DOHH2 (cell line): ENCODE results near the gene KLHDC4.

Experiments
- H3F3A ChIP-seq: fragments of 200-600 bp; sonication (generic), shearing (Covaris generic); 2 replicates; pipeline ENCODE4 v1.6.0; 2016; ENCODE audit warnings: antibody characterized with exemption, mild to moderate bottlenecking; ENCODE audit not compliant: control insufficient read depth, insufficient read depth
- H3K27ac ChIP-seq: fragments of 200-600 bp; sonication (generic); 2 replicates; pipeline ENCODE4 v1.5.1; 2014; ENCODE audit warnings: low read depth, mild to moderate bottlenecking, low read length, moderate library complexity
- H3K27me3 ChIP-seq: fragments of 200-600 bp; sonication (generic); 2 replicates; pipeline ENCODE4 v1.6.1; 2014; ENCODE audit warnings: mild to moderate bottlenecking, low read length, mixed read lengths; ENCODE audit not compliant: control insufficient read depth
- H3K36me3 ChIP-seq: fragments of 200-600 bp; sonication (generic); 2 replicates; pipeline ENCODE4 v1.6.1; 2014; ENCODE audit warnings: mild to moderate bottlenecking, low read length, moderate library complexity, mixed read lengths; ENCODE audit not compliant: control insufficient read depth
- H3K4me1 ChIP-seq: fragments of 200-600 bp; sonication (generic); 2 replicates; pipeline ENCODE4 v1.6.1; 2014; ENCODE audit warnings: mild to moderate bottlenecking, low read length, mixed read lengths; ENCODE audit not compliant: control insufficient read depth
- H3K4me2 ChIP-seq: fragments of 200-600 bp; sonication (generic); 2 replicates; pipeline ENCODE4 v1.6.0; 2014; ENCODE audit warnings: mild to moderate bottlenecking, low read length, moderate library complexity
- H3K4me3 ChIP-seq: fragments of 200-600 bp; sonication (generic); 2 replicates; pipeline ENCODE4 v1.5.1; 2014; ENCODE audit warnings: mild to moderate bottlenecking, low read length, mixed read lengths
- H3K79me2 ChIP-seq: fragments of 200-600 bp; sonication (generic); 2 replicates; pipeline ENCODE4 v1.6.1; 2014; ENCODE audit warnings: mild to moderate bottlenecking, low read length, mixed read lengths; ENCODE audit not compliant: control insufficient read depth
- H3K9me2 ChIP-seq: fragments of 200-600 bp; sonication (generic); replicated peaks from 2 replicates; pipeline ENCODE4 v1.6.1; 2014; ENCODE audit warnings: mild to moderate bottlenecking, low read length, mixed read lengths; ENCODE audit not compliant: control insufficient read depth
- H3K9me3 ChIP-seq: fragments of 200-600 bp; sonication (generic); 2 replicates; pipeline ENCODE4 v1.6.1; 2014; ENCODE audit warnings: antibody characterized with exemption, low read length, mixed read lengths; ENCODE audit not compliant: control insufficient read depth, insufficient read depth
- H4K20me1 ChIP-seq: fragments of 200-600 bp; sonication (generic); 2 replicates; pipeline ENCODE4 v1.6.0; 2014; ENCODE audit warnings: low read depth, mild to moderate bottlenecking, antibody characterized with exemption, low read length, moderate library complexity; ENCODE audit not compliant: control insufficient read depth, insufficient read depth
- CTCF ChIP-seq: fragments of 200-600 bp; sonication (generic); IDR thresholded peaks from one replicate; pipeline ENCODE4 v1.5.1; 2014; ENCODE audit warnings: antibody characterized with exemption, mild to moderate bottlenecking, low read depth, low read length; ENCODE audit not compliant: poor library complexity, severe bottlenecking
- EZH2phosphoT487 ChIP-seq: fragments of 200-600 bp; sonication (generic); IDR thresholded peaks from 2 replicates; pipeline ENCODE4 v1.6.1; 2017; ENCODE audit warnings: borderline replicate concordance, mild to moderate bottlenecking, antibody characterized with exemption, low read length, moderate library complexity, mixed read lengths

KLHDC4 gene

GRCh38 chr16:87679593-87680271 lies 86.1 kb downstream of the KLHDC4 start:
- no peaks in the 10 kb centered on the region for H3K9me3 ChIP-seq
- no peaks in the 10 kb centered on the region for H3F3A ChIP-seq
- H3K4me3 ChIP-seq = no peak overlapping the region
- peaks cover 12% of the 10 kb centered on the region for H3K4me1 ChIP-seq
- no peaks in the 10 kb centered on the region for H3K9me2 ChIP-seq
- no peak overlapping the region for H3K27ac ChIP-seq
- no peak overlapping the region for H3K4me2 ChIP-seq
- no peaks in the 10 kb centered on the region for H3K79me2 ChIP-seq
- TF ChIP-seq CTCF (no peak), EZH2phosphoT487 (no peak)
- H4K20me1 ChIP-seq = no peaks in the 10 kb centered on the region
- H3K36me3 ChIP-seq = no peaks in the 10 kb centered on the region
- no peaks in the 10 kb centered on the region for H3K27me3 ChIP-seq

- Histone ChIP-seq H3K36me3 (no peaks in the 10 kb centered on the region), H3K4me1 (peaks cover 16% of the 10 kb centered on the region), H3K4me2 (no peak overlapping the region), H4K20me1 (no peaks in the 10 kb centered on the region), H3K27me3 (no peaks in the 10 kb centered on the region), H3K9me3 (no peaks in the 10 kb centered on the region), H3K27ac (no peak overlapping the region), H3K4me3 (no peak overlapping the region), H3K79me2 (no peaks in the 10 kb centered on the region), H3F3A (no peaks in the 10 kb centered on the region), H3K9me2 (no peaks in the 10 kb centered on the region)
- no peak for TF ChIP-seq CTCF
- no peak for TF ChIP-seq EZH2phosphoT487
Measured at GRCh38 chr16:87678618-87679017, 87.2 kb downstream of the KLHDC4 start.

- TF ChIP-seq CTCF (no peak), EZH2phosphoT487 (no peak)
- H3F3A ChIP-seq = no peaks in the 10 kb centered on the region
- no peak overlapping the region for H3K27ac ChIP-seq
- H3K4me2 ChIP-seq = no peak overlapping the region
- no peaks in the 10 kb centered on the region for H3K9me2 ChIP-seq
- H3K27me3 ChIP-seq = no peaks in the 10 kb centered on the region
- no peaks in the 10 kb centered on the region for H4K20me1 ChIP-seq
- H3K4me1 ChIP-seq = peaks cover 16% of the 10 kb centered on the region
- no peaks in the 10 kb centered on the region for H3K79me2 ChIP-seq
- H3K9me3 ChIP-seq = no peaks in the 10 kb centered on the region
- no peaks in the 10 kb centered on the region for H3K36me3 ChIP-seq
- no peak overlapping the region for H3K4me3 ChIP-seq
Measured at GRCh38 chr16:87677830-87678229, 88.0 kb downstream of the KLHDC4 start.
